Memory B cell (primary cell): ENCODE measurements around the gene DTNB.

Experiments
- ATAC-seq: fragments of 150-1000 bp; cut with Tn5 transposase; 2 replicates; pipeline ENCODE4 v1.10.0; 2021; ENCODE audit warnings: low read depth, mild to moderate bottlenecking, moderate library complexity
- DNase-seq, 2 donors: peaks; one replicate each; pipeline ENCODE4 v3.0.0; 2022; ENCODE audit warnings: low spot score in 2 of 2
- H3K27ac Mint-ChIP-seq: one replicate; pipeline ENCODE4 v1.8.0; 2022; ENCODE audit warnings: mild to moderate bottlenecking, moderate library complexity, mixed read lengths
- H3K27me3 Mint-ChIP-seq: one replicate; pipeline ENCODE4 v1.8.0; 2022; ENCODE audit warnings: mixed read lengths
- H3K36me3 Mint-ChIP-seq: one replicate; pipeline ENCODE4 v1.8.0; 2022; ENCODE audit warnings: mild to moderate bottlenecking, mixed read lengths
- H3K4me1 Mint-ChIP-seq: one replicate; pipeline ENCODE4 v1.8.0; 2022; ENCODE audit warnings: mixed read lengths
- H3K4me3 Mint-ChIP-seq: one replicate; pipeline ENCODE4 v1.8.0; 2022; ENCODE audit warnings: mild to moderate bottlenecking, moderate library complexity, mixed read lengths
- H3K9me3 Mint-ChIP-seq: one replicate; pipeline ENCODE4 v1.8.0; 2022; ENCODE audit warnings: mixed read lengths

The DTNB gene

DNA sequence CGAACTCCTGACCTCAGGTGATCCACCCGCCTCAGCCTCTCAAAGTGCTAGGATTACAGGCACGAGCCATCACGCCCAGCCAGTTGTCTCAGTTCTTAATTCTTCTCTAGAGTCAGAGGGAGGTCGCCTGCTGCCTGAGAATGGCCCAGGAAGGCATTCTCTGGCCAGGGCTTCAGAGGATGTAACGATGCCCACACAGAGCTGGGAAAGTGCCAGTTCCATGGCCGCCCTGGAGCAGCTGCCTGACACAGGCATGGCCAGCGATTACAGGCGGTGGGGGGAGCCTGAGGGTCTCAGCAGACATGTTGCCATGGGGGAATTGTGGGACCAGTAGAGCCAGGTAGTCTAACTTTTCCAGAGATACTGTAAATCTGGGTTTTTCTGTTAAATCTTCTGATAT, 306.1 kb downstream of the DTNB start:
- Mint-ChIP-seq H3K27ac (no peak overlapping the region), H3K4me1 (peaks cover 11% of the 10 kb centered on the region), H3K27me3 (no peaks in the 10 kb centered on the region), H3K4me3 (no peak overlapping the region), H3K36me3 (no peaks in the 10 kb centered on the region), H3K9me3 (no peaks in the 10 kb centered on the region)
- DNase-seq (no peak), ATAC-seq (no peak)

DNA sequence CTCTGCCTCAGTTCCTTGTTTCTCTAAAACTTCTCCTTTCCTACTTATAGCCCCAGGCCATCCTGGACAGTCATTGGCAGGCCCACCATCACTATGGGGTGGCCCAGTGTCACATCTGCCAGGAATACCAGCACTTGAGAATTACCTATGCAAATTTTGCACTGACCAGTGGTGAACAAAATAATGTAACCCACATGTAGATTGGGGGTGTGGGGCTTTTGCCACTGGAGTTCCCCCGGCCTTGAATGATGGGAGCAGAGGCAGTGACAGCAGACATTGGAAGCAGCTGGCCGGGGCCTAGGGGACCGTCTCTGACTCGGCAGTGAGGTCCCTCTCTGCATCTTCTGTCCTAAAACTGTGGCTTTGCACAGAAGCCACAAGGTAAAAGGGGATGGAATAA, 306.7 kb downstream of the DTNB start:
- Mint-ChIP-seq H3K36me3 (no peaks in the 10 kb centered on the region), H3K4me3 (no peak overlapping the region), H3K4me1 (peaks cover 11% of the 10 kb centered on the region), H3K27me3 (no peaks in the 10 kb centered on the region), H3K9me3 (no peaks in the 10 kb centered on the region), H3K27ac (no peak overlapping the region)
- ATAC-seq: no peak
- DNase-seq: no peak

DNA sequence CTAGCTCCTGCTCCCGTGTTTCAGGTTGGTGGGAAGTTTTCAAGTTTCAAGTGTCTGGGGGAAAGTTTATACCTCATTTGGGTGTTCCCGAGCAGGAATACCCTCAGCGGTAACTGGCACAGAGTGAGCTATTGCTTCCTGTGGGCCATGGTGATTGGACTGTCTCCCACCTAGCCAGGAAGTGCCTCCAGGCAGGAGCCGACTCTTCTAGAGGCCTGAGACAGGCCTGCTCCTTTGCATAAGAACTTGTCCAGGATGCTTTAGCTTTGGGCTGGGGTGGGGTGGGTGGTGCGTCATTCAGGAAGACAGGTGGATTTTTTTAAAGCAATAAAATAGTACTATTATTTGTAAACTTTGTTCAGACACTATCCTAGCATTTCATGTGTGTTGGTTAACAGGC, 308.1 kb downstream of the DTNB start:
- no peak for DNase-seq
- H3K27me3 Mint-ChIP-seq: no peaks in the 10 kb centered on the region
- no peaks in the 10 kb centered on the region for H3K9me3 Mint-ChIP-seq
- peaks cover 11% of the 10 kb centered on the region for H3K4me1 Mint-ChIP-seq
- no peak overlapping the region for H3K4me3 Mint-ChIP-seq
- no peak for ATAC-seq
- no peaks in the 10 kb centered on the region for H3K36me3 Mint-ChIP-seq
- H3K27ac Mint-ChIP-seq: peak overlapping the region; percentile 97

DNA sequence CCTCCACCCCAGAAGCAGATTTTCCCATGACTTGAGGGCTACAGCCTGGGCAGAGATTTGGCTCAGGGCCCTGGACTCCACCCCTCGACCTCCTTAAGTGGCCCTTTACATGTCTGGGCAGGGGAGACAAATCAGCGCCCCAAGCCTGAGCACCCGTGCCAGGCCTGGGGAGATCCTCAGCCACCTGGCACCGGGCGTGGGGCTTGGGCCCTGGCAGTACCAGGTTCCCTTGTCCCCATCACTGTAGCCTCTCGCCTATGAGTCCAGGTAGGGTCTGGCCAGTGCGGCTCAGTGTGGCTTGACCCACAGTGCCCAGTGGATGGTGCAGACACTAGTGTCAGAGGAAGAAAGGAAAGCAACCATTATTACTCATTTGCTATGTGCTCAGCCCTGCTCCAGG, 309.6 kb downstream of the DTNB start:
- H3K36me3 Mint-ChIP-seq: no peaks in the 10 kb centered on the region
- H3K9me3 Mint-ChIP-seq: no peaks in the 10 kb centered on the region
- ATAC-seq (no peak), DNase-seq (no peak)
- peaks cover 11% of the 10 kb centered on the region for H3K4me1 Mint-ChIP-seq
- peak overlapping the region; percentile 97 for H3K27ac Mint-ChIP-seq
- no peaks in the 10 kb centered on the region for H3K27me3 Mint-ChIP-seq
- H3K4me3 Mint-ChIP-seq: peak overlapping the region; percentile 18

DNA sequence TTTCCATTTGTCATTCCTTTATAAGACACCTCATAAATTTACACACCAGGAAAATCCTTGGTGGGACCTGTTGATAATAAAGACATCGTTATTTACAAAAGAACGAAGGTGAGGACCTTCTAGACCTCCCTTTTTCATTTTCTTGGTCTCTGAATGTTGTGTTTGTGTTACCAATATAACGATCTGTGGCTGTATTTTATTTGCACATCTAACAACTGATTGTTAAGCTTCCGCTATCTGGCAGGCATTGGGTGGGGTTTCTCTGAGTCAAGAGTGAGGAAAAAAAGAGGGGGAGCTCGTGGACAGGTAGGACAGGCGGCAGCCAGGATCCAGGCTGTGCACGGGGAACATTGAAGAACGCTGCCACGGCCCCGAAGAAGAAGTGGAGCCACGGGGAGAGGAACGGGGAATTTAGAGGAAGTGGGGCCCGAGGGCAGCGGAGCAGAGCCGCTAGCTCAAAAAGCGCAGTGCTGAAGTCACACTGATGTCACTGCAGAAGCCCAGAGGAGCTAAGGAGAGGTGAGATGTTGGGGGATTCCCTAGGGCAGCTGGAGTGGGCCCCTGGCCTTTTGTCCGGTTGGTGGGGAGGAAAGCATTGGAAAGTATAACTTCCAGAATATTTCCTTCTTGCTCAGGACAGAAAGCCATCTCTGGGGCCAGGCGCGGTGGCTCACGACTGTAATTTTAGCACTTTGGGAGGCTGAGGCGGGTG, 310.8 kb downstream of the DTNB start:
- Mint-ChIP-seq H3K4me3 (peak overlapping the region; percentile 90), H3K27me3 (no peaks in the 10 kb centered on the region), H3K27ac (peak overlapping the region; percentile 97), H3K9me3 (no peaks in the 10 kb centered on the region), H3K4me1 (peaks cover 11% of the 10 kb centered on the region), H3K36me3 (no peaks in the 10 kb centered on the region)
- ATAC-seq (peak; percentile 86), DNase-seq (peak; percentile 83 to 87)

DNA sequence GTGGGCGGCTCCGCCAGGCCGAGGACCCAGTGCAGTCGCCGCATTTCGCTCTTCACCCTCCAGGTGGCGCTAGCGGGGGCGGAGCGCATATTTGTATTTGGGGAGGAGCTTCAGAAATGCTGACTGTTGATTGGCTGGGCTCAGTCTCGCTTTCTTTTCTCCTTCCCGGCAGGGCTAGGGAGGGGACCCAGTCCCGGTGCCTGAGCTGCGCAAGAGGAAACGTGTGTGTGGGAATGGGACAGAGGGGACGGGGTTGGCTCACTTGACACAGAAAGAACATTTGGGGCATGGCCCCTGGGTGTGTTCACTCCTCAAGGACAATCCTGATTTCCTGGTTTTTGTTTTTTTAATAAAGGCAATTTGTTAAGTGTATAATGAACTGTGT, 311.3 kb downstream of the DTNB start:
- Mint-ChIP-seq H3K4me3 (peak overlapping the region; percentile 90), H3K27ac (peak overlapping the region; percentile 97)

DNA sequence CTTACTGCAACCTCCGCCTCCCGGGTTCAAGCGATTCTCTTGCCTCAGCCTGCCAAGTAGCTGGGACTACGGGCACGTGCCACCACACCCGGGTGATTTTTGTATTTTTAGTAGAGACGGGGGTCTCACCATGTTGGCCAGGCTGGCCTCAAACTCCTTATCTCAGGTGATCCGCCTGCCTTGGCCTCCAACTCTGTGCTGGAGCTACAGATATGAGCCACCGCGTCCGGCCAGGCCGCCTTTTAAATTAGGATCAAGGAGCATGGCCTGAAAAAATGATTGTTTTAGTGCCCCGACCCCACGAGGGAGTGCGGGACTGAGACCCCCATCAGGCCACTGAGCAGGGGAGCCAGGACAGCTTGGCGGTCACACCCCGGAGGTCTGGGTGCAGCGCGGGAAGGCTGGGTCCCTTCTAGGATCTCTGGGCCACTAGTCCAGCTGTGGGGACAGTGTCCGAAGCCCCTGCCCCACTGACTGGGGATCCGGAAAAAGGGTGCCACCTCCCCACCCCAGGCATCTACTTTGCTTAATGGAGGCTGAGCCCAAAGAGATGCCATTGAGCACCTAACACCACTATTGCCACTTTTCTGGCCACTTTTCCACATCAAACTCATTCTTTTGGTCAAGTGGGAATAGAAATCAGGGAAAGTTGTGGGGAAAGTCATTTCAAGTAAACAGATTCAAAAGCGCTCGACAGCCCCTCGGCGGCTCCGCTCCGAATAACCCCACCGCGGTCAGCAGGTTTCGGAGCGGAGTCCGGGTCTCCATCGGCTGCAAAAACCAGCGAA, 311.9 kb downstream of the DTNB start:
- DNase-seq: no peak
- Mint-ChIP-seq H3K4me3 (peak overlapping the region; percentile 90), H3K36me3 (no peaks in the 10 kb centered on the region), H3K27ac (peak overlapping the region; percentile 97), H3K9me3 (no peaks in the 10 kb centered on the region), H3K4me1 (peaks cover 9% of the 10 kb centered on the region), H3K27me3 (no peaks in the 10 kb centered on the region)
- ATAC-seq: no peak

More for the DNA sequence above, 311.3 kb downstream of the DTNB start:
- DNase-seq (peak; percentile 98 to 100), ATAC-seq (peak; percentile 73)
- Mint-ChIP-seq H3K36me3 (no peaks in the 10 kb centered on the region), H3K9me3 (no peaks in the 10 kb centered on the region), H3K4me1 (peaks cover 11% of the 10 kb centered on the region), H3K27me3 (no peaks in the 10 kb centered on the region)

DNA sequence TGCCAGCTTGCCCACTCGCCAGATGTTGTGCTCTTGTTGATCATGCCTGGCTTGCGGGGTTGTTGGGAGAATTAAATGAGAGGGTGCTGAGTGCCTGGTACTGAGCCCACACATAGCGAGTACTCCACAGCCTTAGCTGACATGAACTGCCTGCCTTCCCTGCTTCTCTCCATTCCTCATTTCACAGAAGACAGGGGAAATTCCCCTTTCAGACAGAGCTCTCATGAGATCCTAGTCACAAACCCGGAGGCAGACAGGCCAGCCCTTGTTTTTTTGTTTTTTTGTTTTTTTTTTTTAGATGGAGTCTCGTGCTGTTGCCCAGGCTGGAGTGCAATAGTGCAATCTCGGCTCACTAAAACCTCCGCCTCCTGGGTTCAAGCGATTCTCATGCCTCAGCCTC, 314.5 kb downstream of the DTNB start:
- Mint-ChIP-seq H3K4me1 (peaks cover 4% of the 10 kb centered on the region), H3K36me3 (no peaks in the 10 kb centered on the region), H3K27me3 (peaks cover 2% of the 10 kb centered on the region), H3K27ac (no peak overlapping the region), H3K9me3 (no peaks in the 10 kb centered on the region), H3K4me3 (no peak overlapping the region)
- ATAC-seq (no peak), DNase-seq (no peak)

DNA sequence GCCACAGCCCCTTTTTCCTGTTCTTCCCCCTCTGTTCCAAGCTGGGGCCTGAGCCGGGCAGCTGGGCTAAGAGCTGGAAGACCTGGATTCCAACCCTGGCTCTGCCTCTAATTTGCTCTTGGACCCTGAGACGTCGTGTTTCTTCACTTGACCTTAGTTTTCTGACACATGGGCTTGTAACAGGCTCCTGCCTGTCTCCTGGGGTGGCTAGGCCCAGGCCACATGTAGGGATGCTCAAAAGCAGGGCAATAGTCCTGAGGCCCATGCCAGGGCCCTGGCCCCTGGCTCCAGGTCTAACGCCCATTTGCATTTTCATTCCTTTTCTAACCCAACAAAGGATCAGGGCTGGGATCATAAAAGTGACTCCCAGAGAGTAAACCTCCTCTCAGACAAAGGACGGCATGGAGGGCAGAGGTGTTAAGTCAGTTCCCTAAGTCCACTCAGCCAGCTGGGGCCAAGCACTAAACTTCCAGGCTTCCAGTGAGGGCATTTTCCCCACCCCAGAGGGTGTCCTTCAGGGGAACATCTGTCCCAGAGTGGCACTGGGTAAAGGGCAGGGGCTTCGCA, 315.0 kb downstream of the DTNB start:
- no peak overlapping the region for H3K4me3 Mint-ChIP-seq
- no peak overlapping the region for H3K27ac Mint-ChIP-seq
- no peak for ATAC-seq
- H3K4me1 Mint-ChIP-seq: no peaks in the 10 kb centered on the region
- H3K36me3 Mint-ChIP-seq: no peaks in the 10 kb centered on the region
- no peak for DNase-seq
- no peaks in the 10 kb centered on the region for H3K9me3 Mint-ChIP-seq
- peaks cover 3% of the 10 kb centered on the region for H3K27me3 Mint-ChIP-seq

DNA sequence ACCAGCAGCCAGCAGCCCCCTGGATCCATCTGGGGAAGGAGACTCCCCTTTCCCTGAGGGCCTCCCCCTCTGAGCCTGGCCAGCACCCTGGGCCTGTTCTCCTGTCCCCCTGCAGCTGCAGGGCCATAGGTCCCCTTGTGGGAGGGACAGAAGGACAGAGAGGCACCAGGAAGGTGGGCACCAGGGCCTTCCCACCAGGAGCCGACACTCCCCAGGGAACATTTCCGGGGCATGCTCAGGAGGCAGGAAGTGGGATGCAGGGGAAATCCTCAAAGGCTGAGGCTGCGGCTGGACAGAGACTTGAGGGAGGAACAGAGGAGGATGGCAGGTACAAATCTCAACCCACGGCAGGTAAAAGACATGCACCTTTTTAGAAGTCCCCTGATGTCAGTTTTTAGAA, 317.3 kb downstream of the DTNB start:
- DNase-seq: no peak
- H3K27ac Mint-ChIP-seq: no peak overlapping the region
- H3K27me3 Mint-ChIP-seq: peaks cover 3% of the 10 kb centered on the region
- ATAC-seq: no peak
- no peaks in the 10 kb centered on the region for H3K36me3 Mint-ChIP-seq
- H3K4me3 Mint-ChIP-seq: no peak overlapping the region
- H3K9me3 Mint-ChIP-seq: no peaks in the 10 kb centered on the region
- H3K4me1 Mint-ChIP-seq: no peaks in the 10 kb centered on the region

DNA sequence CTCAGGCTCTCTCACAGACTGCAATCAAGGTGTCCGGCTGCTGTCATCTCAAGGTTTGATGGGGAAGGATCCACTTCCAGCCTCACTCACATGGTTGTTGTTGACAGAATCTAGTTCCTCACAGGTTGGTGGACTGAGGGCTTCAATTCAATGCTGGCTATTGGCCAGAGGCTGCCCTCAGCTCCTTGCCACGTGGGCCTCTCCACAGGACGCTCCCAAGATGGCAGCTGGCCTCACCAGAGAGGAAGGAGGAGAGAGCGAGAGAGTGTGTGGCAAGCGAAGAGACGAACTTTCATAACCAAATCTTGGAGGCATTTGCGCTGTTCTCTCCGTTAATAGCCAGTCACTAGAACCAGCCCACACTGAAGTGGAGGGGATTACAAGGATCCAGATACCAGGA, 318.1 kb downstream of the DTNB start:
- no peak for DNase-seq
- no peak for ATAC-seq
- H3K4me1 Mint-ChIP-seq: peaks cover 3% of the 10 kb centered on the region
- peaks cover 2% of the 10 kb centered on the region for H3K36me3 Mint-ChIP-seq
- H3K4me3 Mint-ChIP-seq: no peak overlapping the region
- H3K9me3 Mint-ChIP-seq: peaks cover 2% of the 10 kb centered on the region
- peaks cover 3% of the 10 kb centered on the region for H3K27me3 Mint-ChIP-seq
- H3K27ac Mint-ChIP-seq: peak overlapping the region; percentile 4

DNA sequence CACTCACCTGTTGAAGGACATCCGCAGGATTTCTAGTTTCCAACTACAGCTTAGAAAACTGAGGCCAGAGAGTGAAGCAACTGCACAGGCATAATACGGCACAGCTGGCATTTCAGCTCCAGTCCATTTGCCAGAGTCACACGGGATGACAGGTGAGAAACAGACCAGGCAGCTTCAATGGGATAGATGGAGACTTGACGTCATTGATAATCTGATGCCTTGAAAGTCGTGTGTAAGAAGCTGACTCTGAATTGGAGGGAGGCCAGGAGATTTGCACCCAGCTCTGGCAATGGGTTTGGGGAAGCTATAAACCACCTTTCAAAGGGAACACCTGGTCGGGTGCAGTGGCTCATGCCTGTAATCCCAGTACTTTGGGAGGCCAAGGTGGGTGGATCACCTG, 319.3 kb downstream of the DTNB start:
- Mint-ChIP-seq H3K36me3 (peaks cover 3% of the 10 kb centered on the region), H3K9me3 (peaks cover 3% of the 10 kb centered on the region), H3K4me1 (peaks cover 7% of the 10 kb centered on the region)

DNA sequence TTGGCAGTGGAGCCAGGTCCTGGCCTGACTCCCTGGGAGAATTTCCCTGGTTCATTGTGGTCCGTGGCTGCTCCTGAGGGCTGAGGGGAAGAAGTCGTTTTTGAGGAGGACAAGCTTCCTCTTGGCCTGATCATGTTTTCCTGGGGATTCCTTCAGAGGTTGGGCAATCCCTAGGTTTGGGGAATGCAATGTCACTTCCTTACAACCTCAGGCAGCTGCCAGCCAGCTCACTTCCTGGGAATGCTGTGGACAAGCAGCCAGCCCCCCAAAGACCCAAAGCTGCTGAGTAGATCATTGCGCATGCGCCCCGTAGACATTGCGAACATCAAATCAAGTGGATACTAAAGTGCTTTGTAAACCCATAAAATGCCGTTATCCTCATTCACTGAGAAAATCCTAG, 324.0 kb downstream of the DTNB start:
- Mint-ChIP-seq H3K27me3 (peaks cover 3% of the 10 kb centered on the region), H3K27ac (no peak overlapping the region), H3K36me3 (peaks cover 3% of the 10 kb centered on the region), H3K4me1 (peaks cover 7% of the 10 kb centered on the region), H3K4me3 (no peak overlapping the region), H3K9me3 (peaks cover 3% of the 10 kb centered on the region)
- ATAC-seq: no peak
- no peak for DNase-seq

More for the DNA sequence above, 319.3 kb downstream of the DTNB start:
- DNase-seq (no peak), ATAC-seq (no peak)
- peaks cover 3% of the 10 kb centered on the region for H3K27me3 Mint-ChIP-seq
- H3K4me3 Mint-ChIP-seq: no peak overlapping the region
- H3K27ac Mint-ChIP-seq: no peak overlapping the region

DNA sequence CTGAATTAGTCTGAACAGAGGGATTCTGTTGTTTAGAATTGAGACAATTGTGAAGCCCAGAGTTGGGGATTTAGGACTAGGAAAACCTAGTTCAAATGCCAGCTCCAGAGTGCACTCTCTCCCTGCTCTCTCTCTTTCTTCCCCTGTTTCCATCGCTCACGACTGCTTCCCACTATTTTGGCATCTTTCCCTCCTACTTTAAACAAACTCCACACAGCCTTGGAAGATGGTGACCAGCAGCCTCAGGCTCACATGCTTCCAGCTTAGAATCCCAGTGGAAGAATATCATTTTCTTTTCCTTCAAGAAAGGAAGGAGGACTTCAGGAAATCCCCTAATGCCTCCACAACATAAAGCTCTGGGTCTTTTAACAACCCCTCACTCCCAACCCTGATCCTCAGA, 325.5 kb downstream of the DTNB start:
- H3K27ac Mint-ChIP-seq: no peak overlapping the region
- no peak for ATAC-seq
- H3K27me3 Mint-ChIP-seq: no peaks in the 10 kb centered on the region
- peaks cover 3% of the 10 kb centered on the region for H3K9me3 Mint-ChIP-seq
- no peak overlapping the region for H3K4me3 Mint-ChIP-seq
- DNase-seq: no peak
- H3K36me3 Mint-ChIP-seq: peaks cover 3% of the 10 kb centered on the region
- H3K4me1 Mint-ChIP-seq: peaks cover 7% of the 10 kb centered on the region
